GM12878 (cell line): ENCODE results near the gene PTGIS.

Experiments
- BMI1 ChIP-seq: fragments of 450-650 bp; IDR thresholded peaks from 2 replicates; pipeline ENCODE4 v1.6.1; 2016; ENCODE audit warnings: mild to moderate bottlenecking, moderate library complexity, borderline replicate concordance
- CTCF ChIP-seq, 3 experiments: IDR thresholded peaks in 2 of 3; conservative IDR thresholded peaks in 1 of 3; 2 replicates each; pipeline ENCODE4 v1.5.1; 2011; ENCODE audit warnings: low read depth in 3 of 3, low read length in 3 of 3, mild to moderate bottlenecking in 3 of 3, control low read depth in 2 of 3, moderate library complexity in 2 of 3, inconsistent platforms in 1 of 3, mixed read lengths in 1 of 3; ENCODE audit not compliant: control insufficient read depth in 2 of 3, insufficient read depth in 1 of 3; ENCODE audit errors: extremely low read depth in 1 of 3
- EZH2 ChIP-seq: IDR thresholded peaks from 2 replicates; pipeline ENCODE4 v1.6.1; 2012; ENCODE audit warnings: low read depth, mild to moderate bottlenecking, control low read depth, inconsistent platforms, low read length, borderline replicate concordance; ENCODE audit not compliant: control insufficient read depth
- ZSCAN29 ChIP-seq: fragments of 450-650 bp; IDR thresholded peaks from 2 replicates; pipeline ENCODE4 v1.6.1; 2017; ENCODE audit warnings: mild to moderate bottlenecking, moderate library complexity

DNA sequence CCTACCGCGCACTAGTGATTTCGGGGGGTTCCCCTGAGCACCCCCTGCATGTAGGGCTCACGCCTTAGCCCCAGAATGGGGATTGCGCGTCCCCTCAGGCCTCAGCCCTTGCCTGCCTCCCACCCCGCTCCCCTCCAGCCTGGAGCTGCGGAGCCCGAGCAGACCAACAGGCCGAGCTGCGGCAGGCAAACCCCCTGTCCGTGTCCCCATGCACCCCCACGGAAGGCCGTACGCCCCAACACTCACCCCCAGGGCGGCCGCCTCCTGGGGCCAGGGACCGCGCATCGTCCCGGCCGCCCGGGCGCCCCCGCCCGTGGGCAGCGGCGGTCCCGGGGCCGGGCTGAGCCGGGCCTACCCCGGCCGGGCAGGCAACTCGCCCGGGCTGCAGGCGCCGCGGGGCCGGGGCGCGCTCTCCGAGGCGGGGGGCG is 84.2 kb downstream of the PTGIS start:
- TF ChIP-seq EZH2 (no peak), ZSCAN29 (no peak), BMI1 (no peak), CTCF (IDR thresholded peaks at IDR 0.05 in 2 of 3, conservative IDR thresholded peaks at IDR 0.05 in 1 of 3; ENCODE audit: control insufficient read depth in 2 of 3, extremely low read depth in 1 of 3, insufficient read depth in 1 of 3, low read depth in 3 of 3, low read length in 3 of 3) (no peak)
